Cardiac muscle cell (in vitro differentiated cells and primary cell): ENCODE measurements around the gene RNU5B-1. TPM values are rescaled to one million over a fixed set of nuclear protein-coding genes. Genes with fewer than 3 reads are reported as not detected.
"Not testable (repeated sequence)": the region's sequence is repeated elsewhere in the genome, so short reads cannot be mapped to it uniquely, and the experiment has no call there.

Experiments
- DNase-seq, 2 donors: peaks; one replicate each; pipeline versions ENCODE4 v3.0.0 to v3.0.0-alpha.2; 2010 to 2017; ENCODE audit warnings: low read depth in 1 of 2, low spot score in 1 of 2
- H3K27ac ChIP-seq: fragments of 200-600 bp; sonication (generic); 2 replicates; pipeline ENCODE4 v1.5.1; 2016
- H3K27me3 ChIP-seq: fragments of 200-600 bp; sonication (generic); 2 replicates; pipeline ENCODE4 v1.6.0; 2016; ENCODE audit warnings: control low read depth
- H3K36me3 ChIP-seq: fragments of 200-600 bp; sonication (generic); 2 replicates; pipeline ENCODE4 v1.5.1; 2016; ENCODE audit warnings: control low read depth
- H3K4me1 ChIP-seq: fragments of 200-600 bp; sonication (generic); 2 replicates; pipeline ENCODE4 v1.8.1; 2017; ENCODE audit warnings: low read depth, mild to moderate bottlenecking, mixed run types
- H3K4me3 ChIP-seq: fragments of 200-600 bp; sonication (generic); 2 replicates; pipeline ENCODE4 v1.5.1; 2016; ENCODE audit warnings: mild to moderate bottlenecking
- H3K9me3 ChIP-seq: fragments of 200-600 bp; sonication (generic); 2 replicates; pipeline ENCODE4 v1.5.1; 2017; ENCODE audit warnings: low read depth, mild to moderate bottlenecking, control low read depth
- polyA plus RNA-seq: library from polyadenylated mRNA; unstranded; fragments of >200 nt; fragmentation: Nextera tagmentation; extraction: Ambion mirVana; gene quantifications from 2 replicates; pipeline ENCODE4 v1.2.1, GENCODE V29; 2016
- total RNA-seq: library from RNA; depleted of rRNA; stranded (reverse); fragments of >200 nt; gene quantifications from 2 replicates; pipeline ENCODE4 v1.2.3, GENCODE V29; 2016
- TF ChIP-seq, protein P1 (sequence below): IDR thresholded peaks from 2 replicates; pipeline ENCODE4 v1.5.1; 2012; ENCODE audit warnings: low read depth, mild to moderate bottlenecking, low read length

Gene RNU5B-1
- total and polyA plus RNA-seq, 2 experiments from 2014 or later, result not detected

DNA sequence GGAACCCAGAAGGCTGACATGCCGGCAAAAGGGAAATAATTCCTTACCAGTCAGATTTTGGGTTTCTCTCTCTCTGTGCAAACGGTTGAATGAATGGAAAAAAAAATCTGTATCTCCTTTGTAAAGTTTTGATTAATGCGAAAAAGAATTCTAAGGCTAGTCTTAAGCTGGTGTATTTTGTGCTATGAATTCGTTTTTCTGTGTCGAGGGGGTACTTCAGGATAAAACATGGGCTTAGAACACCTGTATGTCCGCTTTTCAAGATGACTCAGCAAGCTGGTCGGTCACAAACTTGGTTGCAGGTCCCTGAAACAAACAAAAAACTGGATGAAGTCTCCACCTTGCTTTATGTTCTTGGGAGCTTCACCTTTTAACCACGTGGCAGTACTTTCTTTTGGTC, 44.9 kb downstream of the RNU5B-1 start:
- no peak for DNase-seq
- Histone ChIP-seq H3K9me3 (no peaks in the 10 kb centered on the region), H3K27me3 (no peaks in the 10 kb centered on the region), H3K4me1 (no peaks in the 10 kb centered on the region), H3K4me3 (no peak overlapping the region), H3K27ac (no peak overlapping the region), H3K36me3 (no peaks in the 10 kb centered on the region)
- TF ChIP-seq, protein P1, sequence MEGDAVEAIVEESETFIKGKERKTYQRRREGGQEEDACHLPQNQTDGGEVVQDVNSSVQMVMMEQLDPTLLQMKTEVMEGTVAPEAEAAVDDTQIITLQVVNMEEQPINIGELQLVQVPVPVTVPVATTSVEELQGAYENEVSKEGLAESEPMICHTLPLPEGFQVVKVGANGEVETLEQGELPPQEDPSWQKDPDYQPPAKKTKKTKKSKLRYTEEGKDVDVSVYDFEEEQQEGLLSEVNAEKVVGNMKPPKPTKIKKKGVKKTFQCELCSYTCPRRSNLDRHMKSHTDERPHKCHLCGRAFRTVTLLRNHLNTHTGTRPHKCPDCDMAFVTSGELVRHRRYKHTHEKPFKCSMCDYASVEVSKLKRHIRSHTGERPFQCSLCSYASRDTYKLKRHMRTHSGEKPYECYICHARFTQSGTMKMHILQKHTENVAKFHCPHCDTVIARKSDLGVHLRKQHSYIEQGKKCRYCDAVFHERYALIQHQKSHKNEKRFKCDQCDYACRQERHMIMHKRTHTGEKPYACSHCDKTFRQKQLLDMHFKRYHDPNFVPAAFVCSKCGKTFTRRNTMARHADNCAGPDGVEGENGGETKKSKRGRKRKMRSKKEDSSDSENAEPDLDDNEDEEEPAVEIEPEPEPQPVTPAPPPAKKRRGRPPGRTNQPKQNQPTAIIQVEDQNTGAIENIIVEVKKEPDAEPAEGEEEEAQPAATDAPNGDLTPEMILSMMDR, result no peak

DNA sequence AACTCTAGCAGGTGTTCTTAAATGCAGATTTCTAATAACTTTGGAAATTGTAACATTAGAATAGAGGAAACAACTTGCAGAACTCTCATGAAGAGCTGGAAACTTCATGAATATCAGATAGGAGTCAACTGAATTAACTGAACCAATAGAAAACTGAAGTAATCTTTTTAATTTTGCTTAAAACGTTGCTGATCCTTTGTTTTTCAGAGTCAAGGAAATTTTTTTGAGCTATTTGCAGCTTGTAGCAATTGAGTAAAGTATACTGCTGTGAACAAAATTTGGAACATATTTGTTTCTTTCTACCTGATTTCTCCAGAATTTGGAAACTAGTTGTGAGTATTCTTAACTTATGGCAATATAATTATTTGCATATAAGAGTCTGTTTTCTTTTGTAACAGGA, 47.5 kb downstream of the RNU5B-1 start:
- H3K27ac ChIP-seq, H3K4me3 ChIP-seq, H3K27me3 ChIP-seq, H3K36me3 ChIP-seq, H3K9me3 ChIP-seq, DNase-seq: not testable (repeated sequence)
- H3K4me1 ChIP-seq, result peaks cover 11% of the 10 kb centered on the region

Other genes with a start within 250 kb of the RNU5B-1 start
- gene RASL12, start 236.7 kb upstream of the RNU5B-1 start, total RNA-seq, result 7.0 and 38.2 TPM in 2 replicates
- gene RASL12, start 236.7 kb upstream of the RNU5B-1 start, polyA plus RNA-seq, result 4.0 and 28.4 TPM in 2 replicates
- 3.3 and 5.0 TPM in 2 replicates for gene KBTBD13, start 227.9 kb upstream of the RNU5B-1 start, total RNA-seq
- 4.8 and 5.0 TPM in 2 replicates for gene KBTBD13, start 227.9 kb upstream of the RNU5B-1 start, polyA plus RNA-seq
- 3.7 and 5.1 TPM in 2 replicates for gene UBAP1L, start 189.5 kb upstream of the RNU5B-1 start, total RNA-seq
- 1.6 and 2.7 TPM in 2 replicates for gene UBAP1L, start 189.5 kb upstream of the RNU5B-1 start, polyA plus RNA-seq
- 21.5 and 35.5 TPM in 2 replicates for gene PDCD7, start 170.9 kb upstream of the RNU5B-1 start, total RNA-seq
- gene PDCD7, start 170.9 kb upstream of the RNU5B-1 start, polyA plus RNA-seq, result 18.7 and 28.4 TPM in 2 replicates
- gene CLPX, start 119.3 kb upstream of the RNU5B-1 start, total RNA-seq, result 37.5 and 55.2 TPM in 2 replicates
- 31.2 and 34.9 TPM in 2 replicates for gene CLPX, start 119.3 kb upstream of the RNU5B-1 start, polyA plus RNA-seq
- gene CILP, start 93.2 kb upstream of the RNU5B-1 start, total RNA-seq, result 0.32 and 1.0 TPM in 2 replicates
- 0.29 and 0.50 TPM in 2 replicates for gene CILP, start 93.2 kb upstream of the RNU5B-1 start, polyA plus RNA-seq
- 13.3 and 14.2 TPM in 2 replicates for gene PARP16, start 17.8 kb upstream of the RNU5B-1 start, total RNA-seq
- gene PARP16, start 17.8 kb upstream of the RNU5B-1 start, polyA plus RNA-seq, result 16.9 and 24.4 TPM in 2 replicates
- gene RNU5A-1, start 8.6 kb upstream of the RNU5B-1 start, total RNA-seq, result not detected in 2 replicates
- not detected in 2 replicates for gene RNU5A-1, start 8.6 kb upstream of the RNU5B-1 start, polyA plus RNA-seq
- gene IGDCC3, start 73.3 kb downstream of the RNU5B-1 start, total RNA-seq, result 41.9 and 54.6 TPM in 2 replicates
- gene IGDCC3, start 73.3 kb downstream of the RNU5B-1 start, polyA plus RNA-seq, result 41.1 and 52.4 TPM in 2 replicates
- gene IGDCC4, start 118.3 kb downstream of the RNU5B-1 start, total RNA-seq, result 5.2 and 7.1 TPM in 2 replicates
- gene IGDCC4, start 118.3 kb downstream of the RNU5B-1 start, polyA plus RNA-seq, result 4.5 and 5.8 TPM in 2 replicates
- 21.4 and 25.3 TPM in 2 replicates for gene DPP8, start 213.0 kb downstream of the RNU5B-1 start, total RNA-seq
- gene DPP8, start 213.0 kb downstream of the RNU5B-1 start, polyA plus RNA-seq, result 23.2 and 29.9 TPM in 2 replicates
- gene HACD3, start 225.8 kb downstream of the RNU5B-1 start, total RNA-seq, result 67.8 and 81.3 TPM in 2 replicates
- 120 and 126 TPM in 2 replicates for gene HACD3, start 225.8 kb downstream of the RNU5B-1 start, polyA plus RNA-seq